Cardiac muscle cell (in vitro differentiated cells and primary cell): ENCODE measurements around the gene SPINK1. TPM values are rescaled to one million over a fixed set of nuclear protein-coding genes. Genes with fewer than 3 reads are reported as not detected.

ENCODE experiments used
- DNase-seq, 2 donors: peaks; one replicate each; pipeline versions ENCODE4 v3.0.0 to v3.0.0-alpha.2; 2010 to 2017; ENCODE audit warnings: low read depth in 1 of 2, low spot score in 1 of 2
- H3K27ac ChIP-seq: fragments of 200-600 bp; sonication (generic); 2 replicates; pipeline ENCODE4 v1.5.1; 2016
- H3K27me3 ChIP-seq: fragments of 200-600 bp; sonication (generic); 2 replicates; pipeline ENCODE4 v1.6.0; 2016; ENCODE audit warnings: control low read depth
- H3K36me3 ChIP-seq: fragments of 200-600 bp; sonication (generic); 2 replicates; pipeline ENCODE4 v1.5.1; 2016; ENCODE audit warnings: control low read depth
- H3K4me1 ChIP-seq: fragments of 200-600 bp; sonication (generic); 2 replicates; pipeline ENCODE4 v1.8.1; 2017; ENCODE audit warnings: low read depth, mild to moderate bottlenecking, mixed run types
- H3K4me3 ChIP-seq: fragments of 200-600 bp; sonication (generic); 2 replicates; pipeline ENCODE4 v1.5.1; 2016; ENCODE audit warnings: mild to moderate bottlenecking
- H3K9me3 ChIP-seq: fragments of 200-600 bp; sonication (generic); 2 replicates; pipeline ENCODE4 v1.5.1; 2017; ENCODE audit warnings: low read depth, mild to moderate bottlenecking, control low read depth
- CTCF ChIP-seq: IDR thresholded peaks from 2 replicates; pipeline ENCODE4 v1.5.1; 2012; ENCODE audit warnings: low read depth, mild to moderate bottlenecking, low read length
- polyA plus RNA-seq: library from polyadenylated mRNA; unstranded; fragments of >200 nt; fragmentation: Nextera tagmentation; extraction: Ambion mirVana; gene quantifications from 2 replicates; pipeline ENCODE4 v1.2.1, GENCODE V29; 2016
- total RNA-seq: library from RNA; depleted of rRNA; stranded (reverse); fragments of >200 nt; gene quantifications from 2 replicates; pipeline ENCODE4 v1.2.3, GENCODE V29; 2016

SPINK1 gene
- total and polyA plus RNA-seq, 2 experiments from 2014 or later = 2.6 TPM; not detected in 1

- H3K9me3 ChIP-seq = no peaks in the 10 kb centered on the region
- no peak overlapping the region for H3K27ac ChIP-seq
- no peak for DNase-seq
- no peaks in the 10 kb centered on the region for H3K36me3 ChIP-seq
- no peaks in the 10 kb centered on the region for H3K4me1 ChIP-seq
- H3K27me3 ChIP-seq = no peaks in the 10 kb centered on the region
- no peak for TF ChIP-seq CTCF
- H3K4me3 ChIP-seq = no peak overlapping the region
These were observed 31.0 kb downstream of the SPINK1 start for GRCh38 chr5:147800491-147800890.

GRCh38 chr5:147796556-147797308 is 34.7 kb downstream of the SPINK1 start:
- H3K27ac ChIP-seq = no peak overlapping the region
- H3K4me1 ChIP-seq = no peaks in the 10 kb centered on the region
- no peaks in the 10 kb centered on the region for H3K36me3 ChIP-seq
- no peak for DNase-seq
- H3K4me3 ChIP-seq = no peak overlapping the region
- TF ChIP-seq CTCF = no peak
- H3K9me3 ChIP-seq = no peaks in the 10 kb centered on the region
- no peaks in the 10 kb centered on the region for H3K27me3 ChIP-seq

GRCh38 chr5:147791181-147791580 is 40.3 kb downstream of the SPINK1 start:
- no peak for TF ChIP-seq CTCF

GRCh38 chr5:147789820-147790219 is 41.7 kb downstream of the SPINK1 start:
- DNase-seq = no peak
- H3K27ac ChIP-seq = no peak overlapping the region
- no peak for TF ChIP-seq CTCF
- H3K4me1 ChIP-seq = no peaks in the 10 kb centered on the region
- no peaks in the 10 kb centered on the region for H3K36me3 ChIP-seq
- H3K9me3 ChIP-seq = no peaks in the 10 kb centered on the region
- H3K4me3 ChIP-seq = no peak overlapping the region
- H3K27me3 ChIP-seq = no peaks in the 10 kb centered on the region

More at GRCh38 chr5:147791181-147791580, 40.3 kb downstream of the SPINK1 start:
- DNase-seq = no peak
- Histone ChIP-seq H3K36me3 (no peaks in the 10 kb centered on the region), H3K27ac (no peak overlapping the region), H3K27me3 (no peaks in the 10 kb centered on the region), H3K4me1 (no peaks in the 10 kb centered on the region), H3K4me3 (no peak overlapping the region), H3K9me3 (no peaks in the 10 kb centered on the region)

GRCh38 chr5:147788023-147788422 is 43.4 kb downstream of the SPINK1 start:
- H3K36me3 ChIP-seq = no peaks in the 10 kb centered on the region
- no peak overlapping the region for H3K4me3 ChIP-seq
- TF ChIP-seq CTCF = no peak
- no peaks in the 10 kb centered on the region for H3K27me3 ChIP-seq
- no peak for DNase-seq
- no peaks in the 10 kb centered on the region for H3K4me1 ChIP-seq
- no peaks in the 10 kb centered on the region for H3K9me3 ChIP-seq
- no peak overlapping the region for H3K27ac ChIP-seq
